GM18951 (cell line): ENCODE results near the gene ELFN2.

Experiments
- POLR2A ChIP-seq: IDR thresholded peaks from 4 replicates; pipeline ENCODE4 v1.6.1; 2011; ENCODE audit warnings: mild to moderate bottlenecking; ENCODE audit not compliant: insufficient read length, insufficient read depth; ENCODE audit errors: extremely low read depth
- in situ Hi-C: fragments of 300-500 bp; cut with MboI; formaldehyde crosslinking; loops from one replicate; pipeline ENCODE4 v1.12.0; 2022; ENCODE audit warnings: low sequenced_read_pairs, mixed read lengths, inconsistent platforms; ENCODE audit not compliant: unreplicated experiment

ELFN2 gene

GRCh38 chr22:37331856-37332536, 95.3 kb downstream of the ELFN2 start:
- TF ChIP-seq POLR2A: no peak
- in situ Hi-C loops: loop anchor here (10.0 kb wide), 1 partner anchor 53 kb away; no protein-coding TSS in a partner anchor

DNA sequence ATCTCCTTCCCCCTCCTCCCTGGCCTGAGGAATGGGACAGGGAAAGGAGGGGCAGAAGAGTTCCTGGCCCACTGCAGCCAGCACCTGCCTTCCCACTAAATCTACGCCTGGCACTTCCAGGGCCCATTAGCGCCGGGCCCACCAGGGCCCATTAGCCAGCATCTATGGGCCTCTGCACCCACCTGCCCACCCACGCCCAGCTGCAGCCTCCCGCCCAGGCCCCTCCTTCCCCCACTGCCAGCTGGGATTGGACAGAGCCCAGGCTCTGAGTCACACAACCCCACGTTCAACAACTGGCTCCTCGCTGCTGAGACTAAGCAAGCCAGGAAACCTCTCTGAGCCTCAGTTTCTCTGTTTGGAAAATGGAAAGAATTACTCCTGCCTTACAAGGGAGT, 96.2 kb downstream of the ELFN2 start:
- in situ Hi-C loops: loop anchor here (10.0 kb wide), 1 partner anchor 54 kb away; no protein-coding TSS in a partner anchor
- no peak for TF ChIP-seq POLR2A

GRCh38 chr22:37330200-37331033, 96.9 kb downstream of the ELFN2 start:
- in situ Hi-C loops: loop anchor here (10.0 kb wide), 1 partner anchor 54 kb away; no protein-coding TSS in a partner anchor
- no peak for TF ChIP-seq POLR2A

DNA sequence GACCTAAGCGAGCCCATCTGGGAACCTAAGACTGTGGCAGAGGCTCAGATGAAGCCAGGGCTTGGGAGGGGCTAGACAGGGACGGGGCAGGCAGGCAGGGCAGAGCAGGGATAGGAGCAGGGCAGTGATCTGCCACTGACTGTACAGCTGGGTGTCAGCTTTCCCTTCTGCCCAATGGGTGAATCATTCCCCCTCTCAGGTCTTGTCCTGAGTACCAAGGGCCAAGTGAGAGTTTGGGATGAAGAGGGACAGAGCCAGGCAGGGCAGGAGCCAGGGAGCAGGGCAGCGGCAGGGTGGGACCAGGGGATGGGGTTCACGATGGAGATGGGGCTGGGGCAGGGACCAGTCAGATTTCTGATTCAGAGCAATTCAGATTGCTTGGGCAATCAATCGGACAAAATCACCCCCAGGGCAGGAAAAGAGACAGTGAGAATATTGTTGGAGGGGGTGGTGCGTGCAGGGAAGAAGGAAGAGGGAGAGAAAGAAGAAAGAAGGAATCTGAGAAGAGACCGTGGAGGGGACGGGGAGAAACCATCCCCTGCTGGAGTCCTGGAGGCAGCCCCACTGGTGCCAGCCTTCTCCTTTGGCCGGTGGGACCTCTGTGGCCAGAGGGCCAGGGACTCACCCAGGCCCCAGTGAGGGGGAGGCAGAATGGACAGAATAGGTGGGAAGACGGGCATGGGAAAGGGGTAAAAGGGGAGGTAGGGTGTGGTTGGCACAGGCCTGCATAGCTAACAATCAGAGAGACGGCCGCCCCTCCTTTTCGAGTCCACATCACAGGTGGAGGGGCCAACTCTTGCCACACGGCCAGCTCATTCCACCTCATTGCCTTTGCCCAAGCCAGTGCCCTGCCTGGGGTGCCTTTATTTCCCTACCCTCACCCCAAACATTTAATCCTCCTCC, 97.8 kb downstream of the ELFN2 start:
- in situ Hi-C loops: loop anchor here (10.0 kb wide), 3 partner anchors 55 to 255 kb away; partner anchors contain the start of gene LGALS2
- no peak for TF ChIP-seq POLR2A

DNA sequence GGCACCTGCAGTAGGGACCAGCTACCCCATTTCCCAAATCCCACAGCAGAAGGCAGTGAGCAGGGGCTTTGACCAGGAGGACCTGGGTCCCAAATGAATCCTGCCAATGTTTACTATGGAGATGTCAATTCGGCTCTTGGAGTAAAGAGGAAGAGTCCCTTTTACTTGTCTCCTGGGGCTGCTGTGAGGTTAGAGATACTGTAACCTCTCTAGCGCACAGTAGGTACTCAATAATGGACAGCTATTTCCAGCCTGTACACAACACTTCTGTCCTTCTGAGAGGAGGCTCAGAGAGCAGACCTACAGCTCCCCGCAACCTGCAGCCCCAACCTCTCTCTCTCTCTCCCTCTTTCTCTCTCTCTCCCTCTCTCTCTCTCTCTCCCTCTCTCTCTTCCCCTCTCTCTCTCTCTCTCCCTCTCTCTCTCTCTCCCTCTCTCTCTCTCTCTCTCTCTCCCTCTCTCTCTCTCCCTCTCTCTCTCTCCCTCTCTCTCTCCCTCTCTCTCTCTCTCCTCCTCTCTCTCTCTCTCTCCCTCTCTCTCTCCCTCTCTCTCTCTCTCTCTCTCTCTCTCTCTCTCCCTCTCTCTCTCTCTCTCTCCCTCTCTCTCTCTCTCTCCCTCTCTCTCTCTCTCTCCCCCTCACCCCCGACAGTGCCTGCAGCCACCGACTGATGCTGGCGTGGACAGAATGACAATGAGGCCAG, 98.6 kb downstream of the ELFN2 start:
- in situ Hi-C loops: loop anchor here (10.0 kb wide), 2 partner anchors 126 to 256 kb away; partner anchors contain the start of gene LGALS2

DNA sequence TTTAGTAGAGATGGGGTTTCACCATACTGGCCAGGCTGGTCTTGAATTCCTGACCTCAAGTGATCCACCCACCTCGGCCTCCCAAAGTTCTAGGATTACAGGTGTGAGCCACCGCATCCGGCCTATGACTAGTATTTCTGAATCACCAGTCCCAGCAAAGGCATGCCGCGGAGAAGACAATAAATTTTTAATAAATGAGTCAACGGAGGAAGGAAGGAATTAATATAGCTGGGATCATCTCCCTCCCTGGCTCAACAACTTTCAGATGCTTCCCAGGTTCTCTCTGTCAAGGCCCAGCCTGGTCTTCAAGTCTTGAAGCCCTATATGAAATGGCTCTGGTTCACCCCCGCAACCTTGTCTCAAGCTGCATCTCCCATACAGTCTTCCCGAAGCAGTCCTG, 99.3 kb downstream of the ELFN2 start:
- TF ChIP-seq POLR2A: no peak
- in situ Hi-C loops: loop anchor here (10.0 kb wide), 2 partner anchors 127 to 257 kb away; partner anchors contain the start of gene LGALS2

DNA sequence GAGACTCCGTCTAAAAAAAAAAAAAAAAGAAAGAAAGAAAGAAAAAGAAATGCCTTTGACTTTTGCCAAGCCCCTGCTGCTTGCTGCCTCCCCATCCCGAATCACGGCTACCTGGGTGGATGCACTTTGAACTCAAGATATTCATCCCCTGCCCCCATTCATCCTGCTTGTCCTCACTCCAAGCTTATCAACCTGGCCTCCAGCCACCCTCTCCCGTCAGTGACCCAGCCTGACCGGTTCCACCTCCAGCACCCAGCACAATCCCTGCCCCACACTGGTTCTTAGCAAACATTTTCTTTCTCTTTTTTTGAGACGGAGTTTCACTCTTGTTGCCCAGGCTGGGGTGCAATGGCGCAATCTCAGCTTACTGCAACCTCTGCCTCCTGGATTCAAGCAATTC, 100.6 kb downstream of the ELFN2 start:
- TF ChIP-seq POLR2A: no peak
- in situ Hi-C loops: loop anchor here (10.0 kb wide), 2 partner anchors 128 to 258 kb away; partner anchors contain the start of gene LGALS2

DNA sequence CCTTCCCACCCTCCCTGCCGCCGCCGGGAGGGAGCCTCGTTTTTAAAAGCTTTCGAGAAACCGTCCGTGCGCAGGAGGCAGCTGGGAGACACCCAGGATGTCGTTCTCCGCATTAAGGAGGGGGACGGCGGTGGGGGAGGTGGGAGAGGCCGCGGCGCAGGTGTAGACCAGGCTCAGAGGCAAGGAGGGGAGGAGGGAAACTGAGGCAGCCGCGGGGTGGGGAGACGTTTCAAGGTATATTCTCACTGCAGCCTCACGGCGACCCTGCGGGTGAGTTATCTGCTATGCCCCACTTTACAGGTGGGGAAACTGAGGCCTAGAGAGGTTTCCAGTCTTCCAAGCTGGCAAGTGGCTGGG, 102.3 kb downstream of the ELFN2 start:
- in situ Hi-C loops: loop anchor here (10.0 kb wide), 2 partner anchors 130 to 260 kb away; partner anchors contain the start of gene LGALS2
- no peak for TF ChIP-seq POLR2A

GRCh38 chr22:37324340-37325038, 102.8 kb downstream of the ELFN2 start:
- in situ Hi-C loops: loop anchor here (10.0 kb wide), 2 partner anchors 130 to 260 kb away; partner anchors contain the start of gene LGALS2
- no peak for TF ChIP-seq POLR2A

DNA sequence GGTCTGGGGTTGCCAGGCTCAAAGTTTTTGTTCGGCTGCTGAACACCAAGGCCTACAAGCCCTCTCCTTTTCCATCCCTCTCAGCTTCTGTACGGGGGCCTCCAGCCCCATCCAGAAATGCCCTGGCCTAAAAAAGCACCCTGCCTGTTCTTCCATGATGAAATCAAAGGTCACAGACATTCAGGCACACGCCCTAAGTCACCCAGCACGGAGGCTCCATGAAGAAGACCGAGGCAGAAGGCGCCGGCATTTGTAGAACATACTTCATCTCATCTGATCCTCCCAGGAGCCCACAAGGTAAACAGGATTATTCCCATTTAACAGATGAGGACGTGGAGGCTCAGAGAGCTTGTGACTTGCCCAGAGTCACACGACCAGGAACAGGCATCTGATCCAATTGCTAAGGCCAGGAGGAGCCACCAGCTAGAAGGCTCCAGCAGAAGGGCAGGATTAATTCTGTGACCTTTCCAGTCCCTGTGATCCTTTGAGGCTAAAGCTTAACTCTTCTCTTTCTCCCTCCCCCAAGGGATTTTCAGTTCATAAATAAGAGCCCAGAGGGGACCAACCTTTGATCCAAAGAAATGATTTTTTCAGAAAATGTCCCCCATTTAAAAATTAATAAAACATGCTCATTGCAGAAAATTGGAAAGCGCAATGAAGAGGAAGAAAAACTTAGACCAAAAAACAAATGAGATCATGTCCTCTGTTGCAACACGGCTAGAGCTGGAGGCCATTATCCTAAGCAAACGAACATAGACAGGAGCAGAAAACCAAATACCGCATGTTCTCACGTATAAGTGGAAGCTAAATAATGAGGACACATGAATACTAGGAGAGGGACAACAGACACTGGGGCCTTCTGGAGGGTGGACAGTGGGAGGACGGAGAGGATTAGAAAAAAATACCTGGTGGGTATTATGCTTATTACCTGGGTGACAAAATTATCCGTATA, 106.3 kb downstream of the ELFN2 start:
- in situ Hi-C loops: loop anchor here (10.0 kb wide), 2 partner anchors 134 to 264 kb away; partner anchors contain the start of gene LGALS2
- no peak for TF ChIP-seq POLR2A

DNA sequence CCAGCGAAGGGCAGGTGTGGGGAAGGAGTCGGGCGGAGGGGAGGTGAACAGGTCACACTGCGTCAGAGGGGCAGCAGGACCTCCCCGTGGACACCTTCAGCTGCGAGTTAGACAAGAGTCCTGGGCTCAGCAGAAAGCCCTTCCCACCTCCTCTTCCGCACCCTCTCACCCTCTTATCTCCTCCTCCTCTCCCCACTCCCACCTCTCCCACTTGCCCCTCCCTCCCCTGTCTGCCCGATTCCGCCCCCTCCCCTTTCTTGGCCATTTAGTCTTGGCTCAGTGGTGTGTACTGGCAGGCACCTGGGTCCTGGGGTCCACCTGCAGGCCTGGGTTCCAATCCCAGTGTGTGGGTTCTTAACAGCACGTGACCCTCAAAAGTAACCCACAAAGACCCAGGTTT, 107.8 kb downstream of the ELFN2 start:
- TF ChIP-seq POLR2A: no peak
- in situ Hi-C loops: loop anchor here (10.0 kb wide), 1 partner anchor 115 kb away; no protein-coding TSS in a partner anchor
